AG20443 (cell line): ENCODE measurements around the gene CFD.
"Not testable (repeated sequence)": the region's sequence is repeated elsewhere in the genome, so short reads cannot be mapped to it uniquely, and the experiment has no call there.

Experiments used
- DNase-seq: peaks from one replicate; pipeline ENCODE4 v3.0.0; 2012; ENCODE audit warnings: low spot score, mixed read lengths

CFD gene

DNA sequence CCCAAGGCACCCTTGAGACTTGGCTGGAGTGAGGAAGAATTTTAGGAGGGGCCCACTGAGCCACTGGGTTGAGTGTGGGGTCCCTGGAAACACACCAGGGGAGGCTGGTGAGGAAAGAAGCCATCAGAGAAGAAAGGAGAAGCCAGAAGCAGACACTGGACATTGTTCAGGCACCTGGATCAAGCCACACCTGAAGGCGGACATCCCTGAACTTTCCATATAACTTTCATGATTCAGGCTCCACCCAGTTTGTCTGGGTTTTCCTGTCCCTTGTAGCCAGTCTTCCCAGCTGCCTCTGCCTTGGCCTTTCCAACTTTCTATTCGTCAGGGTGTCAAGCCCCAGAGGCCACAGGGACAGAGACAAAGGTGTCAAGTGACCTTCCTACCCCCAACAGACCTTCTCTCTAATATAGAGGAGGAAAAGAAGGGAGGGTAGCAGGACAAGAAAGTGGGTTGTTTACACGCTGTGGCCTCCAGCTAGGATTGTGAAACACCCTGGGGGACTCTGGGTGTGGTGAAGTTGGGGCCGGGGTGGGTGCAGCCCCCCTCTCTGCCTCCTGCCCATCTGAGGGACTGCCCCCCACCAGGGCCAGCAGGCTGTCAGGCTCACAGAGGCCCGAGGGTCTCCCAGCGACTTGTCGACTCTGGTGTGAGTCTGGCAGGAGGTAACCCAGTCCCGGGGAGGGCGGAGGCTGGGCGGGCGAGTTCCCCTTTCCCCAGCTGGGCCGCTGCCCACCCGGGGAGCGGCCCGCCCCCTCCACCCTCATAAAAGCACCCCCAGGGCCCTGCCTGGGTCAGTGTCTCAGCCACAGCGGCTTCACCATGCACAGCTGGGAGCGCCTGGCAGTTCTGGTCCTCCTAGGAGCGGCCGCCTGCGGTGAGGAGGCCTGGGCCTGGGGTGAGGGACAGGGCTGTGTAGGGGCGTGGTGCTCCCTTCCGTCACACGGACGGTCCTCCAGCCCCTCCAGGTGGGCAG lies at the start of gene CFD:
TSS of gene CFD (plus strand) at position 797 of the 976 bp plus-strand sequence. CDS start at position 823, 26 bp downstream.
- peak; percentile 47 for DNase-seq

- no peak for DNase-seq
Observed at GRCh38 chr19:810077-810855, 49.2 kb upstream of the CFD start.

GRCh38 chr19:810883-811489 lies 48.5 kb upstream of the CFD start:
- DNase-seq = no peak

GRCh38 chr19:811506-812048 lies 47.9 kb upstream of the CFD start:
- no peak for DNase-seq

DNA sequence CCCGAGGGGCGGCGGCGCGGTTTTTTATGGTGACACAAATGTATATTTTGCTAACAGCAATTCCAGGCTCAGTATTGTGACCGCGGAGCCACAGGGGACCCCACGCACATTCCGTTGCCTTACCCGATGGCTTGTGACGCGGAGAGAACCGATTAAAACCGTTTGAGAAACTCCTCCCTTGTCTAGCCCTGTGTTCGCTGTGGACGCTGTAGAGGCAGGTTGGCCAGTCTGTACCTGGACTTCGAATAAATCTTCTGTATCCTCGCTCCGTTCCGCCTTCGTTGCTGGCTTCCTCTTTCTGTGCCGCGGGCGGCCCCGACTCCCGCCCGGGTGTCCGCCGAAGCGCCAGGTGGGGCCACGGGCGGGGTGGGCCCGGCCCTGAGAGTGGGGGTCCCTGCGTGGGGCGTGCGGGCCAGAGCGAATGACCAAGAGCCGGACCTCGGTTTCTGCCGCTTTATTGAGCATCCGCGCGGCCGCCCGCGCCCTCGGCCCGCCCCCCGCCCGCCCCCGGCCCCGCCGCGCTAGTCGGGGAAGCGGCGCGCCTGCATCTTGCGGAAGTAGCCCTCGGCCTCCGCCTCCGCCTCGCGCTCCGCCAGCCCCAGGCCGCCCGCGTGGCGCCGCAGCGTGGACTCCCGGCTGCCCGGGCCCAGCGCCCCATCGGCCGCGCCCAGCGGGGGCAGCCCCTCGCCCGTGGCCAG lies 47.3 kb upstream of the CFD start:
- no peak for DNase-seq

- DNase-seq = no peak
Observed at GRCh38 chr19:812747-813218, 46.7 kb upstream of the CFD start.

- DNase-seq = no peak
Observed at GRCh38 chr19:813219-814151, 46.0 kb upstream of the CFD start.

DNA sequence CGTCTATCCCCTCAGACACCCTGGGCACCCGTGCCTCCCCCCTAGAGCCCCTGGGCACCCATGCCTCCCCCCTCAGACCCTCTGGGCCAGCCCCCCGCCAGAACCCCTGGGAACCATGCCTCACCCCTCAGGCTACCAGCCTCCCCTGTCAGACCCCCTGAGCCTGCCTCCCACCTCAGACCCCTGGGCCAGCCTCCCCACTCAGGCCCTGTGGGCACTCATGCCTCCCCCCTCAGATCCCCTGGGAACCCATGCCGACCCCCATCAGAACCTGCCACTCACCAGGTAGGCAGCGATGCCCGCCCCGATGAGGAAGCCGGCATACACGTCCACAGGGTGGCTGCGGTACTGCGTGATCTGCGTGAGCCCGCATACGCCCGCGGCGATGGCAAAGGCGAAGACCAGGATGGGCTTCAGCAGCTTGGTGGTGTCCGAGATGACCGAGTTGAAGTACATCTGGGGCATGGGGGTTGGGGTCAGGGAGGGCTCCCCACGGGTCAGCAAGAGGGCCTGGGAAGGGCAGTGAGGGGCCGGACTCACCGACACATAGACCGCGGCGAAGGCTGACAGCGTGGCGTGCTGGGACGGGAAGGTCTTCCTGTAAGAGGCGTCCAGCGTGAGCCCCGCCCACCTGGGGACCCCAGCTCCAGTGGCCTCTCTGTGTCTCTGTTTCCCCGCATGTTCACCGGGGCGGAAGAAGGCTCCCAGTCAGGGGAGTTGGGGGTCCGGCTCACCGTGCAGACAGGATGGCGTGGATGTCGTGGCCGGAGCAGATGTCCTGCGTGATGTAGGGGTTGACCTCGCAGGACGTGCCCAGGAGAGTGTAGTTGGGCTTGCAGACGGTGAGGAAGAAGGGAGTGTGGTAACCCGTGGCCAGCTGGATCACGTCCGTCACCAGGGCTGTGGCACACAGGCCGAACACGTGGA lies 45.0 kb upstream of the CFD start:
- DNase-seq = no peak

DNA sequence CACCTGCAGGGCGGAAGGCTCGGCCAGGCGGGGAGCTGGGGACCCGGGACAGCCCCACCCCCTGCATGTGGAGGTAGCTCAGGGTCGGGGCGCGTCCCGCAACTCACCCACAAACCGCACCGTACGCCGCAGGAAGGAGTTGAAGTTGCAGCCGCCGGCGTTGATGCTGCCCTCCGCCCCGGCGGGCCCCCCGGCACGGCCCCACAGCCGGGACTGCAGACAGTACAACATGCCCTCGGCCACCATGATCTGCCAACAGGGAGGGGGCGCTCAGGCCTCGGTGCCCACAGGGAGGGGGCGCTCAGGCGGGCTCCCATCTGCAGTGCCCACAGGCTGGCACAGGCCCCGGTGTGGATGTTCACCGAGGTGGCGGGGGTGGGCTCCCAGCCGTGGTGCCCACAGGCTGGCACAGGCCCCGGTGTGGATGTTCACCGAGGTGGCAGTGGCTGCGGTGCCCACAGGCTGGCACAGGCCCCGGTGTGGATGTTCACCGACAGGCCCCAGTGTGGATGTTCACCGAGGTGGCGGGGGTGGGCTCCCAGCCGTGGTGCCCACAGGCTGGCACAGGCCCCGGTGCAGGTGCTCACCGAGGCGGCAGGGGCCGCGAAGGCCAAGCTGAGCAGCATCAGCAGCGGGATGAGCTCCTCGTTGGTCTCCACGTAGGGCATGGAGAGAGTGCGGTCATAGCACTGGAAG lies 44.2 kb upstream of the CFD start:
- DNase-seq = no peak

- DNase-seq = no peak
Observed at GRCh38 chr19:815775-816499, 43.5 kb upstream of the CFD start.

GRCh38 chr19:816500-816857 lies 43.0 kb upstream of the CFD start:
- DNase-seq = no peak

- not testable (repeated sequence) for DNase-seq
Observed at GRCh38 chr19:820212-820611, 39.3 kb upstream of the CFD start.

GRCh38 chr19:821231-821824 lies 38.1 kb upstream of the CFD start:
- DNase-seq = peak; percentile 53

DNA sequence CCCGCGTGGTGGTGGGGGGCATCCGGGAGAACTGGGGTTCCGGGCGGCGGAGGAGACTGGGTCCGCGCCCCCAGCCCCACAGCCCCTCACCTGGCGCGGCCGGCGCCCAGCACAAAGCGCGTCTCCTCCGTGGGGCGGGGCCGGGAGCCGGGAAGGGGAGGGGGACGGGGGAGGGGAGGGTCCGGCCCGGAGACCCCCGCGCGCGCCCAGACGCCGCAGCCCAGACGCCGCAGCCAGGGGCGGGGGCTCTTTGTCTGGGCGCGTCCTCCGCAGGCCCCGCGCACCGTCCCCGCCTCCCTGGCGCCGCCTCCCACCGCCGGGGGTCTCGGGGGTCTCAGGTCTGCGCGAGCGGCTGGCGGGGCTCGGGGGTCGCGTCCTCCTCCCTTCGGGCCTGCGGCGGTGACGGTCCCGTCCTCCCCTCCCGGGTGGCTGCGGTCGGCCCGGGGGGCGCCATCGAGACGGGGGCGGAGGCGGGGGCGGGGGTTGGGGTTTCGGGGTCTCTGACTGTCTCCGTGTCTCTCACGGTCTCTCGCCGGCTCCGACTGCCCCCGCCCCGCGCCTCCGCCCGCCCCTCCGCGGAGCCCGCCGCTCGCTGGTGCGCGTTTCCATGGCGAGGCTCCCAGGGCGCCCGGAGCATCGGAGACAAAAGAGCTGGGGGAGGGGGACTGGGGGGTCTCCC lies 37.5 kb upstream of the CFD start, which contains the start of gene PLPPR3:
TSS of gene PLPPR3 (minus strand) at position 131 of the 679 bp plus-strand sequence. CDS start 396 bp downstream, outside the sequence.
- no peak for DNase-seq

DNA sequence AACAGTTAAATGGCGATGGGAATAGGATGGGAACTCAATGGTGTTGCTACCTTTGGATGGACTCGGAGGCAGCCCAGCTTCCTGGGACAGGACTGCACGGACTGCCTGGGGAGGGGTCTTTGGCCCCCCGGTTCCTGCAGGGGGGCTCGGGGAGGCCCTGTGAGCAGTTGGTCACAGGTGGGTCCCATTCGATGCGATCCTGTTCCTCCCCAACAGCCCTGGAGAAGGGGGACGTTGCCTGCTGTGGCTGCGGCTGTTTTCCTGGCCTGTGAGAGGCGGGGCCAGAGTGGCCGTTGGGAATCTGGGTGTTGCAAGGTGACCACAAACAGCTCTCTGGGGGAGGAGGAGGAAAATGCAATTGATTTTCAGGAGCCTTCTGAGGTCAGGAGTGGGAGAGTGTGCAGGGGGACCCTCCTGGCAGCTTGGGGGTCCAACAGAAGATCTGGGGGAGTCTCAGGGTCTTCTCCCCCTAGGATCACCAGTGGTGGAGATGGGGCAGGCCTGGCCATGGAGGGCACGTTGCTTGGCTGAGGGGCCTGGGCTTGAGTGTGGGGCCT lies 35.8 kb upstream of the CFD start:
- peak; percentile 70 for DNase-seq

DNA sequence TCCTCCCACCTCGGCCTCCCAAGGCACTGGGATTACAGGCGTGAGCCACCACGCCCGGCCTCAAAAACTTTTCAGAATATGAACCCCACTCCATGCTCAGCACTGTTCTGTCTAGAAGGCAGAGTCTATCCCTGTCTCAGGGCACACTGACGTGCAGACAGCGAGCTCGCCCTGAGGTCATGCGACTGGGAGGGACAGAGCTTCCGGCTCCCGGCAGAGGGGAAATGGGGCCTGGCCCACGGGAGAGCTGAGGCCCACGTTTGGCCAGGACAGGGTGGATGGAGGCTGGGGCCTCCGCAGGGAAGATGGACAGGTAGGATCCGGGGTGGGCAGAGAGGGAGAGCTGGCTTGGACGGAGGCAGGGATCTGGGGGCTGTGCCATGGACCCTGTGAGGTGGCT lies 34.6 kb upstream of the CFD start:
- DNase-seq = no peak
